GM18498 (cell line): ENCODE results near the gene COPG2.
"Not testable (repeated sequence)": the region's sequence is repeated elsewhere in the genome, so short reads cannot be mapped to it uniquely, and the experiment has no call there.

Experiments
- ATAC-seq: cut with Tn5 transposase; IDR thresholded peaks from one replicate; pipeline ENCODE4 v1.9.1; 2021; ENCODE audit warnings: mild to moderate bottlenecking, moderate library complexity; ENCODE audit not compliant: unreplicated experiment

Gene COPG2

DNA sequence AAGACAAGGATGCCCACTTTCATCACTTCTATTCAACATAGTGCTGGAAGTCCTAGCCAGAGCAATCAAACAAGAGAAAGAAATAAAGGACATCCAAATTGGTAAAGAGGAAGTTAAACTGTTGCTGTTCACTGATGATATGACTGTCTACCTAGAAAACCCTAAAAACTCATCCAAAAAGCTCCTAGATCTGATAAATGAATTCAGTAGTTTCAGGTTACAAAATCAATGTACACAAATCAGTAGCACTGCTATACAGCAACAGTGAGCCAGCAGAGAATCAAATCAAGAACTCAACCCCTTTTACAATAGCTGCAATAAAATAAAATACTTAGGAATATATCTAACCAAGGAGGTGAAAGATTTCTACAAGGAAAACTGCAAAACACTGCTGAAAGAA is 98.4 kb downstream of the COPG2 start:
- ATAC-seq = not testable (repeated sequence)

GRCh38 chr7:130566898-130567280 is 101.7 kb downstream of the COPG2 start:
- ATAC-seq = no peak

- no peak for ATAC-seq
These were observed 102.2 kb downstream of the COPG2 start for GRCh38 chr7:130566168-130566897.

DNA sequence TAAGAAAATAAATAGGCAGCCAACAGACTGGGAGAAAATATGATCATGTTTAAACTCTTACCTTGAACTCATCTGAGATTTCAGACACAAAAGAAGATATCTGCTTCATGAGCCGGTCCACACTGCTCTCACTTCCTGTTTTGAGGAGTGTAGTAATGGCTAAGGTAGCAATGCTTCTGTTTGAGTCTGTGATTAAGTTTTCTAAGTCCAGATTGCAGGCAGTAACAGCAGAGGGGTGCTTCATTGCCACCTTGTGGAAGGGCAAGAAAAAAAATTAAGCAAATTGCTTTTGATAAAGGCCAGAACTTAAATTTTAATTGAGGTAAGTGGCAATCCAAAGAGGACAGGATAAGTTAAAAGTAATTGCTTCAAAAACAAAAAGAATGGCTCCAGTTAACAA is 107.6 kb downstream of the COPG2 start:
- ATAC-seq = peak; percentile 73

DNA sequence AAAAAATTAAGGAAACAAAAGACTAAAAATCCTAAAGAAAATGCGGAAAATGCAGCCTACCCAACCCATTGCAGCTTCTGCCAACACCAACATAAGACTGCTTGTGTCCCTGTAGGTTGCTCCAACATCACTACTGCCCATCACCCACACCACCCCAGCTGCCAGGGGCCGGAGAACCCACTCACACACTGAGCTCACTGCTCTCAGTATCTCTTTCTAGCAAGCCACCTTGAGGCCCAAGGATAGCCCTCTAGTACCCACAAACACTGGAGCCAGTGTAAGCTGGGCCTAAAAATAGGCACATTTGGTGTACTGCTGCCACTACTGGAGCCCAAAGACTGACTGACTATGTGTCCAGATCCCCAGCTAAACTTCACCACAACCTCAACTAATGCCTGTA is 109.4 kb downstream of the COPG2 start:
- ATAC-seq = no peak

DNA sequence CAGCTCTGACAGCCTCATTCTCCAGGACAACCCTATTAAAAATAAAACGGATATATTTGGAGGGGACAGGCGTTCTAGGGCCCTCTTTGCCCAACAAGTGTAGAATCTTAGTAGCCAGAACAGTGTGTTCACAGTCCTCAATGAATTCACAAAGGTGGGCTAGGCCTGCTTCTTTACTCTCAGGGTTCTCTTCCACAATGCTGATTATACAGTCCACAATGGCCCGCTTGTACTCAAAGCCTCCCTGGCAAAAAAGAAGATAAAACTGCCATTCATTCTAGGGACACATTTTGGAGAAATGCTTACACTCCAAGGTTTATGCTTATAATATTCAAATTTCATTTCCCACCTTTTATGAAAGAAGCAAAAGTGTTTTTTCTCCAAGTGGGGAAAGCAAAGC is 114.1 kb downstream of the COPG2 start:
- no peak for ATAC-seq

- no peak for ATAC-seq
These were observed 115.0 kb downstream of the COPG2 start for GRCh38 chr7:130553398-130554029.

DNA sequence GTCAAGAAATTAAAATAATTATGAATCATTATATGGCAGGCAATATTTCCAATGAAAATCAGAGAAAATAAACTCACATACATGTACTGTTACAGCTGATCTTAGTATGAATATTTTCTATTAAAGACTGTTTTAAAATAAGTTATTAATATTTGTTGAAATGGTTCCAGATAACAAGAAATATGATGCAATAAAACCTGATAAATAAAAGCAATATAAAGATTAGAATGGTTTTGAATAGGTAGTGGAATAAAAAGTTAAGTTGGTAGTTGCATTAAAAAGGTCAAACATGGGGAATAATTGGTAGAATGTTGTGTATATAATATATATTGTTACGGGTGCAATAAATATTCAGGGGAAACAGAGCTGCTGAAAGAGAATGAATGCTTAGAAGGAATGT is 124.2 kb downstream of the COPG2 start:
- ATAC-seq = no peak

GRCh38 chr7:130543487-130544010 is 125.0 kb downstream of the COPG2 start:
- no peak for ATAC-seq

- not testable (repeated sequence) for ATAC-seq
These were observed 126.3 kb downstream of the COPG2 start for GRCh38 chr7:130542297-130542696.

GRCh38 chr7:130541287-130541686 is 127.3 kb downstream of the COPG2 start:
- not testable (repeated sequence) for ATAC-seq

GRCh38 chr7:130537894-130538293 is 130.7 kb downstream of the COPG2 start:
- not testable (repeated sequence) for ATAC-seq

- no peak for ATAC-seq
These were observed 139.1 kb downstream of the COPG2 start for GRCh38 chr7:130529417-130529816.

DNA sequence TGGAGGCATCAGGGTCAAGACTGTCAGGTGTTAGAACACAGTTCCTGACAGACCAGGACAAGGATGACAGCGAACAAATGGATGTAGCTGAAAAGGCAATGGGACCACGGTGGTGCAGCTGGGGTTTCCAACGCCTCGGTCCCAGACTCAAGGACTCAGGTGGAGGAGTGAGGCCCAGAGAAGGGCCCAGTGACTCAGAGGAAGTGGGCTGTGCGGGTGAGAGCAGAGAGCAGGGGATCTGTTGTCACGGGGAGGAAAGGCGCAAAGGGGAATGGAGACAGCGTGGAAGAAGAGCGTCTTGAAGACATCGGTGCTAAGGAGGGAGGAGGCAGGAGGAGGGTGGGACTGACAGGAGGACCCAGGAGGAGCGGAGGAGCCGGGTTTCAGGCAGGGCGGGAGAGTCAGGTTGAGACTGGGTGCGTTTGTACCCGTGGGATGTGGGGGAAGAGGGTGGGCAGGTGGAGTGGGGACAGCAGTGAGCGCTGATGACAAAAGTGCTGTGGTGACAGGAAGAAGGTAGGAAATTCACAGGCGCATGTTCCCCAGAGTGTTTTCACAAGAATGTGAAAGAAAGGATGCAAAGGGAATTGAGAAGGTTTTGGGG is 140.7 kb downstream of the COPG2 start:
- not testable (repeated sequence) for ATAC-seq

DNA sequence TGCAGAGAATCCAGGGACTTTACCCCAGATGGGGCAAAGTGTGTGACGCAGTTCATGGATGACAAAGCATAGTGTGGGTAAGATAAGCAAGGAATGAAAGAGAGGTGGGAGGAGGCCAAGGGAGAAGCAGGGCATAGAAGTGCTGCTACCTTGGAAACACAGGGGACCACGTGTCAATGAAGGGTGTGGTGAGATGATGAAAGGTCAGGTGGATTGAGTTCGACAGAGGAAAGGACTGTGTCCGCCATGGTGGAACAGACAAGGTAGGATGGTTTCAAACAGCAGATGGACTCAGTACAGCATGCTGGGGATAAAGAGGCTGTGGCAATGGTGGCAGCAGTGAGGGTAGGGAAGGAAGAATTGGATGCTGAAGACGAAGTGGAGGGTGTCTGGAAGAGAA is 143.9 kb downstream of the COPG2 start:
- no peak for ATAC-seq

GRCh38 chr7:130523519-130524125 is 144.9 kb downstream of the COPG2 start:
- ATAC-seq = not testable (repeated sequence)

DNA sequence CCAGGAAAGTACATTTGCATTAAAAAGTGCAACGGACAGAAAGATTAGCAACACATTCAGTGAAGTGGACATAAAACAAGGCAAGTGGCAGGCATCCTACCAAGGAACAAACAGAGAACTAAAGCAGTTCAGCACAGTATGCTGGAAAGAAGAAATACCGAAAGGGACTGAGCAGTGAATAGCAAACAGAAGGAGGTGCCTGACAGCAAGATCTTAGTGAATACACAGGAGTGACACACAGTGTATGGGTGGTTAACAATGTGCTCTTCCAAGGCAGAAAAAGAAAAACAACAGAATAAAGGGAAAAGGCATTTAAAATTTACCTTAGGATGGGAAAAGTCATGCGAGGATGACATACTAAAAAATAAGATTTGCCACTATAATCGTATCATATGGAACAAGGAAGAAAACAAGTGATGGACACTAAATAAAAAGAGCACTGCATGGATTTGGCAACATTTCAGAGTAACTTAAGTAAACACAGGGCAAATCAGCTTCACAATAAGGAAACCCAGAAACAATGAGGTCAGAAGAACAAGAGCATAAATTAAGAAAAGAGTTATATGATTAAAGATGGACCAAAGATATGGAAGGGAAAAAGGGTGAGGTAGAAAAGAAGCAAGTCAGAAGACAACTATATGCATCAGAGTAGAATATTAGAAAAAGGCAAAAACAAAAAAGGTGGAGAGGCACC is 147.1 kb downstream of the COPG2 start:
- ATAC-seq = no peak

DNA sequence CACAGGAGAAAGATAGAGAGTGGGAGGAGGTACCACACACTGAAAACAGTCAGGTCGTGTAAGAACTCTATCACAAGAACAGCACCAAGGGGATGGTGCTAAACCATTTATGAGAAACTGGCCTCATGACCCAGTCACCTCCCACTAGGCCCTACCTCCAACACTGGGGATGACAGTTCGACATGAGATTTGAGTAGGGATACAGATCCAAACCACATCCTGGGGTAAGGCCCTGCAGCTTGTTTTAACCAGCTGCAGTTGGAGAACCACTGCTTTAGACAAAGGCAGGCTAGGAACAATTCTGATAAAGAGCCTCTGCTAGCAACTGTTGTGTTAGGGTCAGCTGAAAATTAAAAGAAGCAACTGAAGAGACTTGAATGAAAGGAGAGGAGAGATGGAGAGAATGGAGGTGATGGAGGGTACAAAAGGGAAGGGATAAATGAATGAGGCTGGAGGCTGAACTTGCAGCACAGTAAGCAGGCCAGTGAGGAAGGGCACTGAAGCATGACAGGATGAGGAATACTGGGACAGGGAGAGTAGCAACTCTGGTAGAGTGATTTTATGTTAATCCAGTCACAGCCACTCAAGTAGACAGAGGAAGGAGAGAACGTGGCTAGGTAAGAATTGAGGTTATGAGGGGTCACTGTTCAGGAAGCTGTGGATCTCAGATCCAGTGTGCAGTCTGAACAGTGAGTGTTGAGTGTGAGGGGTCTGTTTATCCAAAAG is 153.1 kb downstream of the COPG2 start:
- no peak for ATAC-seq

DNA sequence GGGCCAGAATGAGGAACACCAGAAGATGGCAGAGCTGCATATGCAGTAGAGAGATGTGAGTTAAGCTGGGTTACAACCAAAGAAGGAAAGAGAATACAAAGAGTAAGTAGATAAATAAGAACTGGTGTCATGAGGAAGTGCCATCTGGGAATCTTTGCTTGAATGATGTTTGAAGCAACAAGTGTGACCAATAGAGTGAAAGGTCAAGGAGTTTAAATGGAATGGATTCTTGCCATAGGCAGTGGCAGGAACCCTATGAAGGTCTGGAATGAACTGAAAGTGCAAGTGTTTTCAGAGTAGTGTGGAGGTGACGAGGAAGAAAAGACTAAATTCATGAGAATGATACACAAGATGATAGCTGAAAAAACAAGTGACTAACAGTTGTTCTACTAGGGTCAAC is 155.1 kb downstream of the COPG2 start:
- ATAC-seq = no peak

GRCh38 chr7:130512038-130512437 is 156.5 kb downstream of the COPG2 start:
- not testable (repeated sequence) for ATAC-seq
